Activated gamma-delta T cell treated with Interleukin-2 at 50 U/mL for 16 hours (primary cell): ENCODE data around the gene OR5K3.
"Not testable (repeated sequence)": the region's sequence is repeated elsewhere in the genome, so short reads cannot be mapped to it uniquely, and the experiment has no call there.

ENCODE experiments used
- DNase-seq: peaks from one replicate; pipeline ENCODE4 v3.0.0-alpha.2; 2020

The OR5K3 gene, protein sequence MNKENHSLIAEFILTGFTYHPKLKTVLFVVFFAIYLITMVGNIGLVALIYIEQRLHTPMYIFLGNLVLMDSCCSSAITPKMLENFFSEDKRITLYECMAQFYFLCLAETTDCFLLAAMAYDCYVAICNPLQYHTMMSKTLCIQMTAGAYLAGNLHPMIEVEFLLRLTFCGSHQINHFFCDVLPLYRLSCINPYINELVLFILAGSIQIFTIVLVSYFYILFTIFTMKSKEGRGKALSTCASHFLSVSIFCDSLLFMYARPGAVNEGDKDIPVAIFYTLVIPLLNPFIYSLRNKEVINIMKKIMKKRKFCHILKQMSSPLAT

DNA sequence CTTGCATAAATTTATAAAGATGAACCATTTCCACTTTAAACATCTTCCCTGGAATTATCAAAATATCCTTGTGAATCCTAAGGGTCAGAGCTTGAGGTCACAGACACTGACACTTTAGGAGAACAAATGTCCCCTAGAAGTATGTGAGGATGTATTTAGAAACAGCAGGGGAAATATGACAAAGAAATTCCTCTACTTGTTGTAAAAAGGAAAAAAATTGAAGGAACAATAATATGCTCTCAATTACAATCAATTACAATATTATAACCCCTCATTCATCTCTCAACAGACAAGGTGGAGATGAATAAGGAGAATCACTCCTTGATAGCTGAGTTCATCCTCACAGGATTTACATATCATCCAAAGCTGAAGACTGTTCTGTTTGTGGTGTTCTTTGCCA lies at the start of gene OR5K3:
Gene OR5K3 (plus strand): TSS at position 301 of the 400 bp plus-strand sequence. CDS start 0 bp downstream, at position 301.
- DNase-seq: no peak

DNA sequence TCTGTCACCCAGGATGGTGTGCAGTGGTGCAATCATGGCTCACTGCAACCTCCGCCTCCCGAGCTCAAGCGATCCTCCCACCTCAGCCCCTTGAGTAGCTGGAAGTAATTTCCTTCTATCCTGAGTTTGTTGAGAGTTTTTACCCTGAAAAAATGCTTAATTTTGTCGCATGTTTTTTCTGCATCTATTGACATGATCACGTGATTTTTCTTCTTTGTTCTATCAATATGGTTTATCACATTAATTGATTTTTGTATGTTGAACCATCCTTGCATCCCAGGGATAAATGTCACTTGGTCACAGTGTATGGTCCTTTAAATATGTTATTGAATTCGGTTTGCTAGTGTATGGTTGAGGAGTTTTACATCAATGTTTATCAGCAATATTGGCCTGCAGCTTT lies 48.7 kb upstream of the OR5K3 start:
- no peak for DNase-seq

DNA sequence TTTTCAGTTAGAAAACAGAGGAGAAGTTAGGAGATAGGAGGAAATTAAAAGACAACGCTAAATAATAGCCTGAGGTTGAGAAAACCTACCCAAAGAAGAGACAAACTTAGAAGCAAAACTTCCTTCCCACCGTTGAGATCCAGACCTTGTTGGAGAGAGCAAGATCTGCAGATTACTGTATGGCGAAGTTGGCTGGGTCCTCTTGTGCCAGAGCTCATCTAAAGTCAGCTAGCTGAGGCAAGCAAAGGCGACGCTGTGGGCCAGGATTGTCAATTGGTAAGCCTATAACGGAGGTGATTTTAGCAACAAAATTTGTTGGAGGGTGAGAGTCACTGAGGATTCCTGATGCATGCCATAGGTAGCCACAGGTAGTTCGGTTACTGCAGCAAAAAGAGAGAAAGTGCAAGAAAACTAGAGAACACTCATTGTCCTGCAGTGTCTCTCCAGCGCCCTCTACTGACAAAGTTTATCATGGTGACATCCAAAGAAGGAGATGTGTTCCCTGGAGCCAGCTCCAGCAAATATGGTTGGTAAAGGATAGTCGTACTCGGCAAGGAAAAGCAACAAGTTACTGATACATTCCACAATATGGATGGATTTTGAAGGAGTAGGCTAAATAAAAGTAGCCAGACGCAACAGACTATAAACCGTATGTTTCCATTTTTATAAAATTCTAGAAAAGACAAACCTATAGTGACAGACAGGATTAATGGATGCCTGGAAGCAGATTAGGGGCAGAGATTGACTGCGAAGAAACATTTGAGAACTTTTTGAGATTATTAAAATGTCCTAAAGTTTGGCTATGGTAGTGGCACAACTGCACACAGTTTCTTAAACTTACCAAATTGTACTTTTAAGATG lies 46.6 kb upstream of the OR5K3 start:
- peak; percentile 10 for DNase-seq

DNA sequence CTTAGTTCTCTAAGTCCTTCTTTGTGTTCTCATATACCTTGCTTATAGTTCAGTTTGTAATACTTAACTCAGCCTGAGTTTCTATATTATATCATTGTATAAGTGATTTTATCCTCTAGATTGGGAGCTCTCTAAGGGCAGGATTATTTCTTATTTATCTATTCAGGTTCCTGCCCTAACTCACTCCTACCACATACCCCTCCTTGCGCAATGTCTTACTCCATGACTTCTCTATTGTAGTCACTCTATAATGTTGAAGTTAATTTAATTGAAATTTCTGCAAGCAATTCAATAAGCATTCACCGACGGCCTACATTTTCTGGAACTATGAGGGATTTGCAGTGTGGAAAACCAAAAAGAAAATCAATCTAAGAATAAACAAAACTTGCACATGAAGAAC lies 40.4 kb upstream of the OR5K3 start:
- no peak for DNase-seq

DNA sequence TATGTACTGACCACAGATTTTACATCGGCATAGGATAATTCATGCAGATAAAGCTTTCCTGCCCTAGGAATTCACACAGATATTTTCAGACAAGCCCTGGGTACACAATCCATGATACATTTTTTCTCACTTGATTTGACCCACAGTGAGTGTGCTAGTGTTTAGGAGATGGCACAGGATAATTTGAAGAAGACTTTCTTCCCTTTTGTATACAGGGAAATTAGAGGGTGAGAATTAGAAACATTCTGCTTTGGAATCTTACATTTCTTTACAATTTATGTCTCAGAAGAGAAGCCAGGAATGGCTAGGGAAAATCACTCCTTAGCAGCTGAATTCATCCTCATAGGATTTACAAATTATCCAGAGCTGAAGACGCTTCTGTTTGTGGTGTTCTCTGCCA lies 36.9 kb upstream of the OR5K3 start, which contains the start of gene OR5K4:
Gene OR5K4 (plus strand): TSS at position 301 of the 400 bp plus-strand sequence. CDS start 0 bp downstream, at position 301.
- no peak for DNase-seq

DNA sequence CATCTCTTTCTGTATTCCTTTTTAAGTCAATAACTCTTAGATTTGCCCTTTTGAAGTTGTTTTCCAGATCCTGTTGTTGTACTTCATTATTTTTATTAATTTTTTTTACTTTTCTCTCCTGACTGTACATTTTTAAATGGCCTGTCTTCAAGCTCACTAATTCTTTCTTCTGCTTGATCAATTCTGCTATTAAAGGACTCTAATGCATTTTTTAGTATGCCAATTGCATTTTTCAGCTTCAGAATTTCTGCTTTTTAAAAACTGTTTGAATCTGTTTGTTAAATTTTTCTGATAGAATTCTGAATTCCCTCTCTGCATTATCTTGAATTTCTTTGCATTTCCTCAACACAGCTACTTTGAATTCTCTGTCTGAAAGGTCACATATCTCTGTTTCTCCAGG lies 31.2 kb upstream of the OR5K3 start:
- no peak for DNase-seq

DNA sequence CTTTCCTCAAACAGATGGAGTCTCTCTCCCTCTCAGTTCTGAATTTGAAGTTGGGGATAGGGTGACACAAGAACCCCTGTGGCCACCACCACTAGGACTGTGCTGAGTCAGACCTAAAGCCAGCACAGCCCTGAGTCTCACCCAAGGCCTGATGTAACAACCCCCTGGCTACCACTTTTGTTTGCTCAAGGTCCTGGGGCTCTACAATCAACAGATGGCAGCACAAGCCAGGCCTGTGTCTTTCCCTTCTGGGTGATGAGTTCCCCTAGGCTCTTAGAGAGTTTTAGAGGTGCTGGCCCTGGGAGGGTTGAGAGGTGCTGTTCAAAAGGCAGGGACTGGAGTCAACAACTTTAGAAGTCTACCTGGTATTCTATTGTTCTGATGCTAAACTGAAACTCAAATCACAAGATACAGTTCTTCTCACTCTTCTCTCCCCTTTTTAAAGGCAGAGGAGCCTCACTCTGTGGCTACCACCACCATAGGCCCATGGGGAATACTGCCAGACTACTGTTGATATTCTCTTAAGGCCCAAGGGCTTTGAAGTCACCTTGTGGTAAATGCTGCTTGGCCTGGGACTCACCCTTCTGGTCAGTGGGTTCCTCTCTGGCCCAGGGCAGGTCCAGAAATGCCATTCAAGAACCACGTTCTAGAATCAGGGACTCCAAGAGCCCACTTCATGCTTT lies 30.3 kb upstream of the OR5K3 start:
- no peak for DNase-seq

DNA sequence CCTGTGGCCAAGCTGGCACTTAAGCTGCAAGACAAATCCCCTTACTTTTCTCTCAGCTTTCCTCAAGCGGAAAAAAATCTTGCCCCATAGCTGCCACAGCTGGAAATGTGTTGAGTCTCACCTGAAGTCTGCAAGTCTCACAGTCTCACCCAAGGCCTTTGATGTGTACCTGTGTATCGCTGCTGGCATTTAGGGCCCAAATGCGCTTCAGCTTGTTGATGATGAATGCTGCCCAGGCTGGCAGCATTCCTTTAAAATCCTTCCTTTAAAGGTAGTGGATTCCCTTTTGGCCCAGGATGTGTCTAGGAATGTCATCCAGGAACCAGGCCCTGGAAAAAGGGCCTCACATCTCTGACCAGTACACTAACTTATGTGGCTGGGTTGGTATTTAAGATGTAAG lies 29.8 kb upstream of the OR5K3 start:
- no peak for DNase-seq

DNA sequence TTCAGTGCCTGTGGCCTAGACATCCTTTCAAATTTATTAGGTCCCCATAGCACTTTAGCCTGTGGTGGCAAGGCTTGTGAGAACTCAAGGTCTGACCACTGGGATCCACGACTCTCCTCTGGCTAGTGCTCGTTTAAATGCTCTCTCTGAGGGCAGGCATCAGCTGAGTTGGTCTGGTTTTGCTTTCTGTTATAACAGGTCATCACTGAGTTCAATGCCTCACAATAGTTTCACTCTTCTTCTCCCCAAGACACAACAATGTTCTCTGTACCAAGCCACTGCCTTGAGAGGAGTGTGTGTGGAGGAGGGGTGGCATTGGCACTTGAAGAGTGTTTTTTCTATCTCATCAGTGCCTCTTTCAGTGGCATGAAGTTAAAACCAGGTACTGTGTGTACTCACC lies 29.2 kb upstream of the OR5K3 start:
- no peak for DNase-seq

DNA sequence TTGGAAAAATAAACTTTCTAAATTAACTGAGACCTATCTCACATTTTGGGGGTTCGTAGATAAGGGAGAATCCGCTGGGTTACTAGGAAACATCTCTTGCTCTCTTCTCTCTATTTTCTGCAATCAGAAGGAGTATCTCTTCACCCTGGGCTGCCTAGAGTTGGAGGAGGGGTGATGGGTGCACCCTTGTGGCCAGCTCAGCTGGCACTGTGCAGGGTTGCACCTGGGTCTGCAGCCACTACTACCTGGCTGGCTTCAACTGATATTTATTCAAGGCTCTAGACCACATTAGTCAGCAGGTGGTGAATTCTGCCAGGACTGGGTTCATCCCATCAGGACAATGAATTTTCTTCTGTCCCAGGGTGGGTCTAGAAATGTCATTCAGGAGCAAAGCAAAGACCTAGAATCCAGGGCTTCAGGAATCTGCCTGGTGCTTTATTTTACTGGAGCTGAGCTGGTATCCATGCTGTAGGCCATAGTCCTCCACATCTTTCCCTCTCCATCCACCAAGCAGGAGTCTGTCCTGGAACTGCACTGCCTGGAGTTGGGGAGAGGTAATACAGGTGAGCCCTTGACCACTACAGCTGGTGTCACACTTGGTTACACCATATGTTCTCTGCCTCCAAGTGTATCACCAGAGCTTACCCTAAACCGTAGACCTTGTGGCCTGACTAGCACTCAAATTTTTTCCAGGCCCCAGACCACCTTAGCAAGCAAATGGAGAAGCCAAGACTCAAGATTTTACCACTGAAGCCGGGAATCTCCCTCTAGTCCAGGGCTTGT lies 22.8 kb upstream of the OR5K3 start:
- DNase-seq: no peak

DNA sequence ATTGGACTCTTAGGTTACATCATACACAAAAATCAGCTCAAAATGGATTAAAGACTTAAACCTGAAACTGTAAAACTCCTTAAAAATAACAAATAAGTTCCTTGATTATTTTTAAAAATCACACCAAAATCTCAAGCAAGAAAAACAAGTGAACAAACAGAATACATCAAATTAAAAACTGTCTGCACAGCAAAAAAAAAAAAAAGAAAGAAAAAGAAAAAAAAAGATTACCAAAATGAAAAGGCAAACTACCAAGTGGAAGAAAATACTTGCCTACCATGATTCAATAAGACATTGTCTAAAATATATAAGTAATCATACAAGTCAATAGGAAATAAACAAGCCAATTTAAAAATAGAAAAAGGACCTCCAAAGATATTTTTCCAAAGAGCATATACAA lies 19.3 kb upstream of the OR5K3 start:
- no peak for DNase-seq

DNA sequence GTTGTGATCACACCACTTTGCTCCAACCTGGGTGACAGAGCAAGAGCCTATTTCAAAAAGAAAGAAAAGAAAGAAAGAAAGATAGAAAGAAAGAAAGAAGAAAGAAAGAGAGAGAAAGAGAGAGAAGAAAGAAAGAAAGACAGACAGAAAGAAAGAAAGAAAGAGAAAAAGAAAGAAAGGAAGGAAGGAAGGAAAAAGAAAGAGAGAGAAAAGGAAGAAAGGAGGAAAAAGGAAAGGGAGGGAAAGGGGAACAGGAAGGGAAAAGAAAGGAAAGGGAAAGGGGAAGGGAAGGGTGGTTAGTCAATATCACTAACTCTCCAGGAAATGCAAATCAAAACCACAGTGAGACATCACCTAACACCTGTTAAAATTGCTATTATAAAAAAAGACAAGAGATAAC lies 18.6 kb upstream of the OR5K3 start:
- no peak for DNase-seq

DNA sequence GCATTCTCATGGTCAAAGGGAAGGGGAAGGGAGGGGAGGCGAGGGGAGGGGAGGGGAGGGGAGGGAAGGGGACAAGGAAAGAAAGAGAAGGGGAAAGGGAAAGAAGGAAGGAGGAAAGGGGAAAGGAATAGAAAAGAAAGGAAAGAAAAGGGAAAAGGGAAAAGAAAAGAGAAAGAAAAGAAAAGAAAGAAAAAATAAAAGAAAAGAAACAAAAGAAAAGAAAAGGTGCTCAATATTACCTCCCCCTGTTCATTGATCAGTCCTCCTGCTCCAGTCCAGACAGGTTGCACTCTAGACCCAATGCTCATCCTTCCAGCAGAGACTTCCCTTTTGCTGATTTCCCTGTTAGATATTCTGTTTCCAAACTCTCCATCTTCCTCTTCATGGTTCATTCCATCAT lies 18.0 kb upstream of the OR5K3 start:
- no peak for DNase-seq

DNA sequence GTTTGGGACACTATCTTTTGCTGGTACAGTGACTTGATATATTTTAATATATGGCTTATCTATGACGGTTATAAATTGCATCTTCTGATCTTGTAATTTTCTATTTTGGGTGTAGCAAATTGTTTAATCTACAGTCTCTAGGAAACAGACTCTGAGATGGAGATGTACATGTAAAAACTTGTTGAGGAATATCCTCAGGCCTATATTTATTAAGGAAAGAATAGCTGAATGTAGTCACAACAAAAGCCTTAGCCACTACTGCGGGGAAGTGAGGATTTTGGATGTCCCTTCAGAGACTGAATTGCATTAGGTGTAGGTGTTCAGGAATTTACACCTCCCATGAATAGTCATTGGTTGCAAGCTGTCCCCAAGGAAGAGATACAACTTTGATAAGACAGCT lies 13.8 kb upstream of the OR5K3 start:
- DNase-seq: no peak

DNA sequence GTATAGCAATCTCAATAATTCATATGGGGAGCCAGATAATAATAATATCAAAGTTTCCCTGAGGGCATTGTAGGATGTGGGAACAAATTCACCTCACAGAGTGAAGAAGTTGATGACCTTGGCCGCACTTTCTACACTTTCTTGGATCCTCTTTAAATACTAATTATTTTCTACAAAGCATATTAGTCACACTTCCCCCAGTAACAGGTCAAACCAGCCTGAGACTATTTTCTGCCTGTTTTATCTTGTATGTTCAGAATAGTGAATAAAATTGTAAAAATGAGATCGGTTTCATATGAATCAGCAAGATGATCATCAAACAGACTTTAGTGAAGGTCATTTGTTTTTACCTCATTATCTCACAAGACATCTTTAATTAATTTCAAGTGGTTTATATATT lies 2.3 kb upstream of the OR5K3 start:
- DNase-seq: no peak

DNA sequence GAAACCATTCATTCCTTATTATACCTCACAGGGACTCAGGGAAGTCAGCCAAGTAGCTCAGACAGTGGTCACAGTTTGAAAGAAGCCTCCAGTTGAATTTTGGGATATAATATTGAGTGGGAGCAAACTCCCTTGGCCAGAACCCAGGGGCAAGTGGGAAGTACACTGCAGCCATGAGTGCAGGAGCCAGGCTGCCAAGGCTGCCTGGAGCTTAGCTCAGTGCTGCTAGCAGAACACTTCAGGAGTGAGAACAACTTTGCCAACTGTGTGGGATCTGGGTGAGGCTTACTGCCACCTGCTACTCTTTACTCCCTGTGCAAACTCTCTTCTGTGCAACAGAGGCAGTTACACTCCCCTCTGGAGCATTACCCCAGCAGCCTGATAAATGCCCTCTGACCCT lies 4.6 kb downstream of the OR5K3 start:
- no peak for DNase-seq

DNA sequence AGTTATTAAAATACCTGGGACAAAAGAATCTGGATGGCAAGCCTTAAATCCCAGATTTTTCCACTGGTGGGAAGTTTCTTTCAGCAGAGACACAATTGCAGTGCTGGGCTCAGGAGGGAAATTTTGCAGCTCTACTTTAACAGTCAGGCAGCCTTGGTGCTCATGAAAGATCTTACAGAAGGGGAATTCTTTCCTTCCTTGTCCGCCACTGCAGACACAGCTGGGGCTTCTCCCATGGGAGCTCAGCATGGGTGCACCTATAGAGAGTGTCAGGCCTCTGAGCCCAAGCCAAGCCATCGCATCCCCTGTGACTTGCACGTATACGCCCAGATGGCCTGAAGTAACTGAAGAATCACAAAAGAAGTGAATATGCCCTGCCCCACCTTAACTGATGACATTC lies 6.0 kb downstream of the OR5K3 start:
- DNase-seq: not testable (repeated sequence)

DNA sequence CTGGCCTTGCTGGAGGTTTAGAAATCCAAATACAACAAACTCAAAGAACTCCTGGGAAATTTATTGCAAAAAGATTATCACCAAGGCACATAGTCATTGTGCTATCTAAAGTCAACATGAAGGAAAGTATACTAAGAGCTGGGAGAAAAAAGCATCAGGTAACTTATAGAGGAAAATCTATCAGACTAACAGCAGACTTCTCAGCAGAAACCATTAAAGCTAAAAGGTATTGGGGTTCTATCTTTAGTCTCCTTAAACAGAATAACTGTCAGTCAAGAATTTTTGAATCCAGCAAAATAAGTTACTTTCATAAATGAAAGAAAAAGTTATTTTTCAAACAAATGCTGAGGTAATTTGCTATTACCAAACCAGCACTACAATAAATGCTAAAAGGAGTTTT lies 8.0 kb downstream of the OR5K3 start:
- no peak for DNase-seq

DNA sequence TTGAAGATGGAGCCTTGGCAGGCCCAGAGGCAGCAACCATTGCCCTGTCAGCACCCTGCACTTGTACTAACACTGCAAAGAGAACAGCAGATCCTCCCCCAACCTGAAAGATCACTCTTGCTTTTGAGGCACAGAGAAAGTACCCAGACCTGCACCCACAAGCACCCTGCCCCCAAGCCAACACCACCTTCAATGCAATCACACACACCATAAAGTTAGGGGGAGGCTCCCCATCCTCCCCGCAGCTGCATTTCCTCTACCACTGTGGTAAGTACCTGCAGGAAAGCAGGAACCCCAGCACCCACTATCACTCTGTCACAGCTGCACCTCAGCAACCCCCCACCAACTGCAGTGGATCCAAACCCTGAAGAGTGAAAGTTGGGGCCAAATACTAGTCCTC lies 12.0 kb downstream of the OR5K3 start:
- no peak for DNase-seq

DNA sequence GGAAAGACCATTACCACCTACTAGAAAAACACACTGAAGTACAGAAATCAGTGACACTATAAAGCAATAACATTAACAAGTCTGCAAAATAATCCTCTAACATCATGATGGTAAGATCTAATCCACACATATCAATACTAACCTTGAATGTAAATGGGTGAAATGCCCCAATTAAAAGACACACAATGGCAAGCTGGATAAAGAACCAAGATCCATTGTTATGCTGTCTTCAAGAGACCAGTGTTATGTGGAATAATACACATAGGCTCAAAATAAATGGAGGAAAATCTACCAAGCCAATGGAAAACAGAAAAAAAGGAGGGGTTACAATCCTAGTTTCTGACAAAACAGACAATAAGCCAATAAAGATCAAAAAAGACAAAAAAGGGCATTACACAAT lies 13.5 kb downstream of the OR5K3 start:
- DNase-seq: no peak

DNA sequence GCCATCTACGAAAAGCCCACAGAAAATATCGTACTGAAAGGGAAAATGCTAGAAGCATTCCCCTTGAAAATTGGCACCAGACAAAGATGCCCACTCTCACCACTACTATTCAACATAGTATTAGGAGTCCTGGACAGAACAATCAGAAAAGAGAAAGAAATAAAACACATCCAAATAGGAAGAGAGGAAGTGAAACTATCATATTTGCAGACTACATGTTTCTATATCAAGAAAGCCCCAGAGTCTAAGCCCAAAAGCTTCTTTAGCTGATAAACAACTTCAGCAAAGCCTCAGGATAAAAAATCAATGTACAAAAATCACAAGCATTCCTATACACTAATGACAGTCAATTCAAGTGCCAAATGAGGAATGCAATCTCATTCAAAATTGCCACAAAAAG lies 15.6 kb downstream of the OR5K3 start:
- DNase-seq: no peak

DNA sequence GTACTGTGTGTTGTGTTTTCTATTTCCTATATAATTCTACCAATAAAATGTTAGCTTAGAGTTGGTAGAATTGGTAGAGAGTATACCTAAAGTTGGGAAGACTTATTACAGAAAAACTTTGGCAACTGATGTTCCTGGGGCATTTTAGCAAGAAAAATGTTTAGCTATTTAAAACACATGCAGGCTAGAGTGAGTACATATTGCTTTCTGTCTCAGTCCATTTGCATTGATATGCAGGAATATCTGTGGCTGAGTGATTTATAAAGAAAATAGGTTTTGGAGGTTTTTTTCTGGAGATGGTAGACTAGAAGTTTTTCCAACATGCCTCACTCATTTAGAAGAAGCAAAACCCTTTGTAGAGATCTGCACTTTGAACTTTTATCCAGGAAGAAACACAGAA lies 42.1 kb downstream of the OR5K3 start:
- no peak for DNase-seq

DNA sequence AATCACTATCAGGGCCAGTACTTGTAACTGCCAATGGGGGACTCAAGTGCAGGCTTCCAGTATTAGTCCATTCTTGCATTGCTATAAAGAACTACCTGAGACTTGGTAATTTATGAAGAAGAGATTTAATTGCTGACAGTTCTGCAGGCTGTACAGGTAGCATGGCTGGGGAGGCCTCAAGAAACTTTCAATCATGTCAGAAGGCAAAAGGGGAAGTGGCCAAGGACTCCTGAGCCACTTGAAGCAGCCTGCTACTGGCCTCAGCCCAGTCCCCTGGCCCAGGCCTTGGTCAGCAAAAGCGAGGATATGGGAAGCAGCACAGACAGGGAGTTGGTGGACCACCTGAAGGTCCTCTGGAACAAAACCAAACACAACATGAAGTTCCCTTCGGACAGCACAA lies 43.3 kb downstream of the OR5K3 start:
- DNase-seq: no peak
